ENCODE data around the gene TTLL13. TPM values are rescaled to one million over a fixed set of nuclear protein-coding genes. Genes with fewer than 3 reads are reported as not detected.
A peak's percentile ranks its signal among the peaks of the same experiment; 100 is the strongest.

The TTLL13 gene
- total and polyA plus RNA-seq, 9 of the 15 experiments (the other 6 are each of a cell fraction or from before 2014, with no cell fraction given) = 0.05 to 0.24 (median 0.11) TPM; not detected in 1

DNA sequence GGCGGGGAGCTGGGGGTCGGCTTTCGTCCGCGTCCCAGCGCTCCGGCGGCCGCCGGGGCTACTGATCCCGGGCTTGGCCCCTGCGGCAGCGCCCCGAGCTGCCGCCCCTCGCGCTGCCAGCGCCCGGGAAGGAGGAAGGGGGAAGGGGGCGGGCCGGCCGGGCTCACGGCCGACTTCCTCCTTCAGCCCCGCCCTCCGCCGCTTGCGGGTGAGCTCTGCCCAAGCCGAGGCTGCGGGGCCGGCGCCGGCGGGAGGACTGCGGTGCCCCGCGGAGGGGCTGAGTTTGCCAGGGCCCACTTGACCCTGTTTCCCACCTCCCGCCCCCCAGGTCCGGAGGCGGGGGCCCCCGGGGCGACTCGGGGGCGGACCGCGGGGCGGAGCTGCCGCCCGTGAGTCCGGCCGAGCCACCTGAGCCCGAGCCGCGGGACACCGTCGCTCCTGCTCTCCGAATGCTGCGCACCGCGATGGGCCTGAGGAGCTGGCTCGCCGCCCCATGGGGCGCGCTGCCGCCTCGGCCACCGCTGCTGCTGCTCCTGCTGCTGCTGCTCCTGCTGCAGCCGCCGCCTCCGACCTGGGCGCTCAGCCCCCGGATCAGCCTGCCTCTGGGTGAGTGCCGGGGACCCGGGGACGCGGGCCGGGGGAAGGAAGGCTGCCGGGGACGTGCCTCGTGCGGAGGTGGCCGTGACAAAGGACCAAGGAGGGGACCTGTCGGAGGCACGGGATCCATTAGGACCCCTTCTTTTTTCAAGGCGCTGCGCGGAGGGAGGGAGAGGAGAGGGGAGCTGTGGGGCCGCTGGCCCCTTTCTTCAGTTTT, 48.0 kb upstream of the TTLL13 start, which contains the start of gene SEMA4B (continued):
- TF ChIP-seq U2AF2 (optimal IDR thresholded peaks at IDR 0.05; ENCODE audit: low read depth, low read length) = no peak
- TF ChIP-seq ZNF311 (CRISPR knock-in tag; IDR thresholded peaks at IDR 0.05) = no peak
- 0 out of 2 replicates have a peak, but pooled peaks have one; percentile 22 for TF ChIP-seq L3MBTL2 (IDR thresholded peaks at IDR 0.05)
- peak; percentile 53; the same call in 1 of the 2 replicates for TF ChIP-seq POLR2A (conservative IDR thresholded peaks at IDR 0.05)
- peak; percentile 72 for TF ChIP-seq CXXC5 (CRISPR knock-in tag; IDR thresholded peaks at IDR 0.05)
- TF ChIP-seq, protein P1, sequence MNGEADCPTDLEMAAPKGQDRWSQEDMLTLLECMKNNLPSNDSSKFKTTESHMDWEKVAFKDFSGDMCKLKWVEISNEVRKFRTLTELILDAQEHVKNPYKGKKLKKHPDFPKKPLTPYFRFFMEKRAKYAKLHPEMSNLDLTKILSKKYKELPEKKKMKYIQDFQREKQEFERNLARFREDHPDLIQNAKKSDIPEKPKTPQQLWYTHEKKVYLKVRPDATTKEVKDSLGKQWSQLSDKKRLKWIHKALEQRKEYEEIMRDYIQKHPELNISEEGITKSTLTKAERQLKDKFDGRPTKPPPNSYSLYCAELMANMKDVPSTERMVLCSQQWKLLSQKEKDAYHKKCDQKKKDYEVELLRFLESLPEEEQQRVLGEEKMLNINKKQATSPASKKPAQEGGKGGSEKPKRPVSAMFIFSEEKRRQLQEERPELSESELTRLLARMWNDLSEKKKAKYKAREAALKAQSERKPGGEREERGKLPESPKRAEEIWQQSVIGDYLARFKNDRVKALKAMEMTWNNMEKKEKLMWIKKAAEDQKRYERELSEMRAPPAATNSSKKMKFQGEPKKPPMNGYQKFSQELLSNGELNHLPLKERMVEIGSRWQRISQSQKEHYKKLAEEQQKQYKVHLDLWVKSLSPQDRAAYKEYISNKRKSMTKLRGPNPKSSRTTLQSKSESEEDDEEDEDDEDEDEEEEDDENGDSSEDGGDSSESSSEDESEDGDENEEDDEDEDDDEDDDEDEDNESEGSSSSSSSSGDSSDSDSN (IDR thresholded peaks at IDR 0.05; ENCODE audit: borderline replicate concordance in 1 of 2, low read depth in 2 of 2, low read length in 2 of 2) = peak; percentile 50 to 76; a peak in 2 of 4 replicates
- peak; percentile 75 for TF ChIP-seq CHD1 (IDR thresholded peaks at IDR 0.05; ENCODE audit: low read length)
- no peak for TF ChIP-seq SAFB2 (IDR thresholded peaks at IDR 0.05; ENCODE audit: borderline replicate concordance, low read depth, low read length, severe bottlenecking)
- peak; percentile 69 for TF ChIP-seq RBFOX2 (IDR thresholded peaks at IDR 0.05; ENCODE audit: low read depth, low read length)
- TF ChIP-seq ILF3 (IDR thresholded peaks at IDR 0.05; ENCODE audit: borderline replicate concordance) = no peak; the same call in 1 of the 2 replicates
- TF ChIP-seq NFIX (CRISPR knock-in tag; IDR thresholded peaks at IDR 0.05; ENCODE audit: low read depth) = no peak
- peak; percentile 71; a peak in 3 of 4 replicates for TF ChIP-seq MAZ (CRISPR knock-in tag; conservative IDR thresholded peaks at IDR 0.05 in 1 of 2, IDR thresholded peaks at IDR 0.05 in 1 of 2)
- peak in 1 of 3 experiments; percentile 8 for TF ChIP-seq YY1 (IDR thresholded peaks at IDR 0.05; ENCODE audit: borderline replicate concordance in 1 of 3, control insufficient read depth in 1 of 3, extremely low read depth in 1 of 3, insufficient read depth in 3 of 3, insufficient read length in 1 of 3, insufficient replicate concordance in 2 of 3, low read depth in 1 of 3, low read length in 2 of 3)
- no peak for TF ChIP-seq ZZZ3 (IDR thresholded peaks at IDR 0.05)
- no peak for TF ChIP-seq GTF2F1 (IDR thresholded peaks at IDR 0.05; ENCODE audit: low read depth, low read length)
- no peak for TF ChIP-seq HNRNPK (IDR thresholded peaks at IDR 0.05; ENCODE audit: low read depth, low read length, poor library complexity, severe bottlenecking)
- no peak for TF ChIP-seq DPF2 (IDR thresholded peaks at IDR 0.05)
- peak; percentile 64 for TF ChIP-seq RBBP5 (IDR thresholded peaks at IDR 0.05; ENCODE audit: borderline replicate concordance, insufficient read depth, low read length, poor library complexity, severe bottlenecking)
- no peak for TF ChIP-seq CREBBP (IDR thresholded peaks at IDR 0.05; ENCODE audit: low read depth, low read length)
- TF ChIP-seq SMAD4 (CRISPR knock-in tag; conservative IDR thresholded peaks at IDR 0.05) = no peak
- TF ChIP-seq, protein P2, sequence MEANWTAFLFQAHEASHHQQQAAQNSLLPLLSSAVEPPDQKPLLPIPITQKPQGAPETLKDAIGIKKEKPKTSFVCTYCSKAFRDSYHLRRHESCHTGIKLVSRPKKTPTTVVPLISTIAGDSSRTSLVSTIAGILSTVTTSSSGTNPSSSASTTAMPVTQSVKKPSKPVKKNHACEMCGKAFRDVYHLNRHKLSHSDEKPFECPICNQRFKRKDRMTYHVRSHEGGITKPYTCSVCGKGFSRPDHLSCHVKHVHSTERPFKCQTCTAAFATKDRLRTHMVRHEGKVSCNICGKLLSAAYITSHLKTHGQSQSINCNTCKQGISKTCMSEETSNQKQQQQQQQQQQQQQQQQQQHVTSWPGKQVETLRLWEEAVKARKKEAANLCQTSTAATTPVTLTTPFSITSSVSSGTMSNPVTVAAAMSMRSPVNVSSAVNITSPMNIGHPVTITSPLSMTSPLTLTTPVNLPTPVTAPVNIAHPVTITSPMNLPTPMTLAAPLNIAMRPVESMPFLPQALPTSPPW (CRISPR knock-in tag; IDR thresholded peaks at IDR 0.05) = peak; percentile 75
- peak; percentile 77 for TF ChIP-seq PCBP1 (IDR thresholded peaks at IDR 0.05; ENCODE audit: low read depth, low read length, poor library complexity, severe bottlenecking)

All from K562 (cell line).